ENCODE measurements around the gene AAMDC.

Gene AAMDC

DNA sequence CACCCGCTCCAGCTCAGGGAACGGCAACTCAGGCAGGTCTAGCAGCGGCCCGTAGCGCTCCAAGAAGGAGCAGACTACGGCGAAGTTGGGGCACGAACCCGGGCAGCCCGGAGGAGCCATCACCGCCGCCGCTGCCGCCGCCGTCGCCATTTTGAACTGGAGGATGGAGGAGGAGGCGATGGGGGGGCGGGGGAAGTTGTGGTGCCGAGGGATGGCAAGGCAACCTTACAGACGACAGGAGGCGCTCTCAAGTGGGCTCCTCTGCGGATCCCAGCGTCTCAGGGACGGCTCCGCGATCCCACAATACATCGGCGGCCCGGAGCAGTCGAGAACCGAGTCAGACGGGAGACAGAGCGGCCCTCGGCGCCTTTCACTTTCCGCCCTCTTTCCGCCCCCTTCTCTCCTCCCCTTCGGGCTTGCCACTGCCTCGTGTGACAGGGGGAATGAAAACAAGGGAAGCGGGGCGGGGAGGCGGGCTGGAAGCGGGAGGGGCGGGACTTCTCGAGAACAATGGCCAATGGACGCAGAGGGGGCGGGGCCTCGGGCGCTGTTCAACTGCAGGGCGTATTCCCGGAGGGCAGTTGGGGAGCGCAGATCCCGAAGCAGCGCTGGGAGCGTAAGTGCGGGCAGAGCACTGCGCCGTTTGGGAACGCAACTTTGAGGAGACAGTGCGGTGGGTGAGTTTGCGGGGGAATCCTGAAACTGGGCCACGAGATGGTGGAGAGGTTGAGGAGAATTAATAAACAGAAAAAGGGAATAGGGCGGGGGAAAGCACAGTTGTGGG, at the start of gene AAMDC, which contains the start of gene RSF1:
AAMDC (plus strand) TSS at position 580 of the 784 bp plus-strand sequence. CDS start 21,353 bp downstream, outside the sequence.
RSF1 (minus strand) TSS at position 158 of the 784 bp plus-strand sequence; CDS start at position 150, 8 bp downstream.
- DNase-seq = peak; percentile 99

DNA sequence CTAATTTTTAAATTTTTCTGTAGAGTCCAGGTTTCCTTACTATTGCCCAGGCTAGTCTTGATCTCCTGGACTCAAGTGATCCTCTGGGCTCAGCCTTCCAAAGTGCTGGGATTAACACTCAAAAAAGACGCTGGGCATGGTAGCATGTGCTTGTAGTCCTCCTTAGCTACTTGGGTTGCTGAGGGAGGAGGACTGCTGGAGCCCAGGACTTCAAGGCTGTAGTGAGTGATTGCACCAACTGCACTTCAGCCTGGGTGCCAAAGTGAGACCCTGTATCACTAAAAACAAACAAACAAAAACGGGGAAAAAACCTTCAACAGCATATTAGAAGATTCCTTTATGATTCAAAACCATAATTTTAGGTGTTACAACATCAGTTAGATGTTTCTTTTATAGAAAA, 45.0 kb upstream of the AAMDC start:
- no peak for DNase-seq

DNA sequence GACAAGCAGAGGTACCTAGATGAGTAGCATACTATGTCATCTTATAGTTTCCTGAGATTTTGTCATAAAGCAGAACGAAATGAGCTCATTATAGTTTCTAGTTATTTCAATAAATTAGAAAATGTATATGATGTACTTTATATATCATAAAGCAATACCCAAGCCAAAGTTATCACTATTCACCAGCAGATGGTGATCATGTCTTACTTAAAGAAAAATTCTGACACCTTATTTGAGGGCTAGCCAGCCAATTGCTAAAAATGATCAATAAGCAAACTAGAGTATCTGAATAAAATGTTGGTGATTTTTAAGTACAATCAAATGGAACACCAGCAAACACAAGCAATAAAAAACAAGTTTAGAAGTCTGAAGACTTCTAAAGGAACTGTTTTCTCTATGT, 44.5 kb upstream of the AAMDC start:
- DNase-seq = peak; percentile 23

DNA sequence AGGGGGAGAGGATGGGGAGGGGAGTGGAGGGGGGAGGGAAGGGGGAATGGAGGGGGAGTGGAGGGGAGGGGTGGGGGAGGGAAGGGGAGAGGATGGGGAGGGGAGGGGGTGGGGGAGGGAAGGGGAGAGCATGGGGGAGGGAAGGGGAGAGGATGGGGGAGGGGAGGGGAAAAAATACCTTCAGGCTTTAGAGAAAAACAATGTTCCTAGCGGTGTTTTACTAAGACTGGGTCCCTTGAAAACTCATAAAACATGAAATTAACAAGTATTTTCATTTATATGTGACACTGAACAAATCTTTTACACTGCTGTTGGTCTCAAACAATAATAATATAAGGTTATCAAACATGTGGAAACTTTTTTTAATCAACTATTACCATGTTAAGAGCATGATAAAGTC, 42.8 kb upstream of the AAMDC start:
- DNase-seq = no peak

DNA sequence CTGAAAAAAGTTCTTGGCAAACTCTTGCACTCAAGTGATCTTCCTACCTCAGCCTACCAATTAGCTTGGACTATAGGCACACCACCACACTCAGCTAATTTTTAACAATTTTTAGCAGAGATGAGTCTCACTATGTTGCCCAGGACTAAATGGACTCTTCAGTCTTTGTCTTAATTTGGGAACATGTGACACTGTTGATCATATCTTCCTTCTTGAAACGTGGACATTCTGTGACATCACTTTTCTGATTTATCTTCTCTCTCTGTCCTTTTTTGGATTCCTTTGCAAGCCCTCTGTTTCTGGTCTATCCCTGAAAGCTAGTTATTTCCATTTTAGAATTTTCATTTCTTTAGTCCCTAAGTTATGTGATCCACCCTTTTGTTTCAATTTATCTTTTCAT, 42.4 kb upstream of the AAMDC start:
- no peak for DNase-seq

DNA sequence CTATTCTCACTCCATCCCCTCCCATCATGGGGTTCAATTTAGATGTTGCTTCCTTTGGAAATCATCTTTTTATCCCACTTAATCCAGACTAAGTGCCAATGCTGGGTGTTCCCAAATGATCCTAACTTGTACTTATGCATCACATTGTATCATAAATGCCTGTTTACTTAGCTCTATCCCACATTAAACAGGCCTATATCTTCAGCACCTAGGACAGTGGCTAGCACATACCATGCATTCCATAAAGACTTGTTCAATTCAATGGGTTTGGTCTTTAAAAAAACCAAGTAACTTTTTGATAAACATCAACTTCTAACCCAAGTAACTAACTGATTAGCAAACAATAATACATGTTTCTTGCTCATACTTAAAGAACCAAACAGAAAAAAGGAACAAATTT, 41.0 kb upstream of the AAMDC start:
- DNase-seq = peak; percentile 47

DNA sequence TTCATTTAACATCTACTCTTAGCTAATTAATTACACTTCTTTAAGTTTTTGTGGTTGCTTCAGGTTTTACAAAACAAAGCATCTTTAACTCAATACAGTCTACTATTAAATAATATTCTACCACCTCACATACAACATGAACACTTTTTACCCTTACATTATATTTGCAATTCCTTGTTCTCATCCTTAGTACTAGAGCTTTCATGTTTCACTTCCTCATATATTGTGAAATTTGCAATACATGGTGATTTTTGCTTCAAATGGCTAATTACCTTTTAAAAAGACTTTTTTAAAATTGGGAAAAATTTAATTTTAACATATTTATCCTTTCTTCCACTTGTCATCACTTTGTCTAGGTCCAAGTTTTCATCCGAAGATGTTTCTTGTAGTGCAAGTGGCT, 37.9 kb upstream of the AAMDC start:
- DNase-seq = no peak

DNA sequence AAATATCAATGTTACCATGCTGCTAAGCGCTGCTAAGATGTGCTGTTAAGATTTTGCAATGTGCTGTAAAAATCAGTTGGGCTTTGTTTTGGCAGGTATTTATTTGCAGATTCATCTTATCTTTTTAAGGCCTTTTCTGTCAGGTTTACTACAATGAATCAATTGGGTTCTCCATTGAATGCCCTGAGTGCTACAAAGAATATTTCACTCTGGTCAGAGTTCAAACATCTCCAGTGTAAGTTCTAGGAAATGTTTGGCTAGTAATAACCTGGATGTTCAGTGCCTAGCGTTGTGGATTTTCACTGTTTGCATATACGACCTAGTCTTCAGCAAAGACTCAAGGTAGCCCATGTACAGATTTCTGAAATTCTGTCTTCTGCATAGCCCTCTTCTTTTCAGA, 36.4 kb upstream of the AAMDC start:
- no peak for DNase-seq

DNA sequence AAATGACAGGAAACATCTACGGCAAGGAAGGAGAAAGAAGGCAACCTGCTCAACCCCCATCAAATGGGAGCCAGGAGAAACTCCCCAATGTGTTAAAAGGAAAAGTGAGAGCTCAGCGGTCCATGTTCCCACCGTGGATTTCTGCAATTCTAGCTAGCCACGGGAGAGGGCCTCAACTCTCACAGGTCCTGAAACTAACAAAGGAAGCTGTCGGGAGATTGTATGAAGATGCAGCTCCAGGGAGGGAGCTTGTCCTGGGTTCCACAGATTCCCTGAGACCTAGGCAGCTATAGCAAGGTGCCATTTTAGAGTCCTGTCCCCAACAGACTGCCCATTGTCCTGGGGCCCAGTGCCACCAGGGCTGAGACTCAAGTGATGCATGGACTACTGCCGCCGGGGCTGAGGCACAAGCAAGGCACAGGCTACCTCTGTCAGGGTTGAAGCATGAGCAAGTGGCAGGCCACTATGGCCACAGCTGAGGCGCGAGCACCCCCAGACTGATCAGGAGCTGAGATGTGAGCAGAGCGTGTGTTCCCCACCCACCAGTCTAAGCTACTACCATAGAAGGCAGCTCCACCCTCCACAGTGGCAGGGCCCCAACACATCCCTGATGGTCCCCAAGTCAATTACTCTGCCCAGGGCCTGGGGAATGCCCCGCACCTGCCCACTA, 31.7 kb upstream of the AAMDC start:
- no peak for DNase-seq

DNA sequence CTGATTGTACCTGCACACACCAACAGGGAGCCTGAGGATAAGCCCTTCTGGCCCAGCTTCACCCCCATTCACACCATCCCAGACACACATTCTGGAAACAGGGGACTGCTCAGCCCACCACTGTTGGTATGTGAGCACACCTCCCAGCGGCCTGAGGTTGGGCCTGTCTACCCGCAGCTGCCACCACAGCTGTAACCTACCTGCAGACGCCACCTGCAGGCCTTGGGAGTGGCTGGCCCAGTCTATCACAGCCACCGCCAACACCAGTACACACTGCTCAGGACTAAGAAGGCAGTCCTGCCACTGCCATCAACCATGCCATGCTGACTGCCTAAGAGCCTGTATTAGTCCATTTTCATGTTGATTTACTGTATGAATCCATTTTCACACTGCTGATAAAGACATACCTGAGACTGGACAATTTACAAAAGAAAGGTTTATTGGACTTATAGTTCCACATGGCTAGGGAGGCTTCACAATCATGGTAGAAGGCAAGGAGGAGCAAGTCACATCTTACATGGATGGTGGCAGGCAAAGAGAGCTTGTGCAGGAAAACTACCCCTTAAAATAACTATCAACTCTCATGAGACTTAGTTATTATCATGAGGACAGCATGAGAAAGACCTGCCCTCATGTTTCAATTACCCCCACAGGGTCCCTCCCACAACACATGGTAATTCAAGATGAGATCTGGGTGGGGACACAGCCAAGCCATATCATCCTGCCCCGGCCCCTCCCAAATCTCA, 31.0 kb upstream of the AAMDC start:
- no peak for DNase-seq

DNA sequence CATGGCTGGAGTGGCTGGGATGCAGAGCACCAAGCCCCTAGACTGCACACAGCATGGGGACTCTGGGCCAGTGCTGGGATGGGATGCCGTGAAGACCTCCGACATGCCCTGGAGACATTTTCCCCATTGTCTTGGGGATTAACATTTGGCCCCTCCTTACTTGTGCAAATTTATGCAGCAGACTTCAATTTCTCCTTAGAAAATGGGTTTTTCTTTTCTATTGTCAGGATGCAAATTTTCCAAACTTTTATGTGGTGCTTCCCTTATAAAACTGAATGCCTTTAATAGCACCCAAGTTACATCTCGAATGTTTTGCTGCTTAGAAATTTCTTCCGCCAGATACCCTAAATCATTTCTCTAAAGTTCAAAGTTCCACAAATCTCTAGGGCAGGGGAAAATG, 29.6 kb upstream of the AAMDC start:
- no peak for DNase-seq

DNA sequence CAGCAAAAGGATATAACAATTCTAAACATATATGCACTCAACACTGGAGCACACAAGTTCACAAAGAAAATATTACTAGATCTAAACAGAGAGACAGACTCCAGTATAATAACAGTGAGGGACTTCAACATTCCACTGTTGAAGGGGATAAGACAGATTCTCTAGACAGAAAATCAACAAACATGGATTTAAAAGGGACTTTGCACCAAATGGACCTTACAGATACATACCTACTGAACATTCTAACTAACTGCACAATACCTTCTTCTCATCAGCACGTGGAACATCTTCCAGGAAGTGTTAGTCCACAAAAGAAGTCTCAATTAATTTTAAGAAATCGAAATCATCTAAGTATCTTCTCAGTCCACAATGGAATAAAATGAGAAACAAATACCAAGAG, 27.0 kb upstream of the AAMDC start:
- DNase-seq = no peak

DNA sequence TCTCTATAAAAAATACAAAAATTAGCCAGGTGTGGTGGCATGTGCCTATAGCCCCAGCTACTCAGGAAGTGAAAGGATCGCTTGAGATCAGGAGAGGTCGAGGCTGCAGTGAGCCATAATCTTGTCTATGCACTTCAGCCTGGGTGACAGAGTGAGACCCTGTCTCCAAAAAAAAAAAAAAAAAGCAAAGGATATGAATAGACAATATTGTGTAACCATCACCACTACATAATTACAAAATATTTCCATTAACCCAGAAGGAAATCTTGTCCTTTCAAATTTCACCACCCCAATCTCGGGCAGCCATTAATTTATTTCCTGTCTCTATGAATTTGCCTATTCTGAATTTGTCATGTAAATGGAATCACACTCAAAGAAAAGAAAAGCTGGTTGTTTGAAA, 21.6 kb upstream of the AAMDC start:
- DNase-seq = peak; percentile 20

DNA sequence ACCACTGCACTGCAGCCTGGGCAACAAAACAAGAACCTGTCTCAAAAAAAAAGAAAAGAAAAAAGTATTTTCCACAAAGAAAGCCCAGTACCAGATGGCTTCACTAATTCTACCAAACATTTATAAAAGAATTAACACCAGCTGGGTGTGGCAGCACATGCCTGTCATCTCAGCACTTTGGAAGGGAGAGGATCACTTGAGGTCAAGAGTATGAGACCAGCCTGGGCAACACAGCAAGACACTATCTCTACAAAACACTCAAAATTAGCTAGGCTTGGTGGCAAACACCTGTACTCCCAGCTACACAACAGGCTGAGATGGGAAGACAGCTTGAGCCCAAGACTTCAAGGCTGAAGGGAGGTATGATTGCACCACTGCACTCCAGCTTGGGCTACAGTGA, 20.5 kb upstream of the AAMDC start:
- no peak for DNase-seq

DNA sequence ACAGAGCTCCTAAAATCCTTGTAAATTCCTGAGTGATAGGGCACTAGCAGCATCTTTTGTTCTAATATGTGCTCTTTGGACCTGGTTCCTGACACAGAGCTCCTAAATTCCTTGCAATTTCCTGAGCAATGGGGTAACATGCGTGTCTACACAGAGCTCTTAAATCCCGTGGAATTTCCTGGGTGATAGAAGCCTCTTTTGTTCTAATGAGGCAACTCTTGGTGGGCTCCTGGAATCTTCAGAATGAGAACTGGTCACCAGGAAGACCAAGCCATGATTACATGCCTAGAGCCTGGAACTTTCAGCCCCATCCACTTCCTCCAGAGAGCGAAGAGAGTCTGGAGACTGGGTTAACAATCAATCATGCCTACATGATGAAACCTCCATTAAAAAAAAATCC, 19.5 kb upstream of the AAMDC start:
- peak; percentile 4 for DNase-seq

DNA sequence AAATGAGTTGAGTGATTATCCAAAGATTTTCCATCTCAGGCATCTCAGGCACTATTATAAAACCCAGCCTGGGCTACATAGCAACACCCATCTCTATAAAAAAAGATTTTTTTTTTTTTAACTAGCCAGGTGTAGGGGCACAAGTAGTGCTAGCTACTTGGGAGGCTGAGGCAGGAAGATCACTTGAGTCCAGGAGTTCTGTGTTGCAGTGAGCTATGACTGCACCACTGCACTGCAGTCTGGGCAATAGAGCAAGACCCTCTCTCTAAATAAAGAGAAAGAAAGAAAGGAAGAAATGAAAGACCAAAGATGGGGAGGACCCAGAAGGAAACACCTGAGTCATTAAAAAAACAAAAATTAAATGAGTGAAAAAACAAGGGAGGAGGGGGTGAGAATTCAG, 14.5 kb upstream of the AAMDC start:
- no peak for DNase-seq

DNA sequence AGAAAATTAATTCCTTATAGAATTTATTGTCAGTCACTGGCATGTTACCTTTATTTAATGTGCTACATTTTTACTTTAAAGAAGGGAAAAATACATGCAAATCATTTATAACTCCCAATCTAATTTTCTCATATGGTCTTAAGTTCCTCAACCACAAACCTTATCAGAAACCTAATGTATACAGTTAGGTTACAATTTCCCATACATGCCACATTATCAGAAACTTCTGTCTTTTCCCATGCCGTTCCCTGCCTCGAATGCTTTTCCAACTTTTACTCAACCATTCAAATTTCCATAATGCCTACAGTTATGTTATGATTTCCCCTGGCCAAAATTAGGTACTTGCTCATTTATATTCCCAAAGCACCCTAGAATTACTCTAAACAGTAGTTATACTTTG, 14.0 kb upstream of the AAMDC start:
- no peak for DNase-seq

DNA sequence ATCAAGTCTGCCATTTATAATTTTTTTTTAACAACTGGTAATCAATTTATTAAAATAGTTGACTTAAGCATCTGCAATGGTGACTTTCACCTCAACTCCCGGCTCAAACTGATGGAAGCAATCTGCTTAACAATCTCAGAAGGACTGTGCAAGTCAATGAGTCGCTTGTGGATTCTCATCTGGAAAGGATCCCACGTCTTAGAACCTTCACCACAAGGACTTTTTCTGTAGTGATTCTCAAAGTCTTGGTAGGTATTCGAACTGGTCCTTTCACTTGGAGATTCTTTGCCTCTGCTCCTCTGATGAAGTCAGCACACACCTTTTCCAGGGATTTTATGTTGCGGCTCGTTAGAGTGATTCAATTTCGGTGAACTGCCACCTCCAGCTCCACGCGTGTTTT, 7.7 kb upstream of the AAMDC start:
- DNase-seq = peak; percentile 24

DNA sequence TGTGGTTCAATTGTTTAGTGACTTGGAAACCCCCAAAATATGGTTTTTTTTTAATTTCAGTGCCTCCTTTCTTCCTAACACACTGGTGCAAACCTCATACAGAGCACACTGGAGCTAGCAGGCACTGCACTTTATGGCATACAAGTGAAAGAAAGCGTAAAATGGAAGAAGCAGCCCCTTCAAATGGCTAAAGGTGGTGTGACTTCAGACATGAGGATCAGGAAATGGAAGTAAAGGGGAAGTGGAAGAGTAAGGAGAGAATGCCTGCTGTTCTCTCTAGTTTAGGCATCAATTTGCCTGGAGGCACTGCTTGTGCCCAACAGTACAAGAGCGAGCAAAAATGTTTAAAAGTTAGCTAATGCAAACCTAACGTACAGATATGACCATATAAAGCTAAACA, 6.1 kb upstream of the AAMDC start:
- DNase-seq = no peak

DNA sequence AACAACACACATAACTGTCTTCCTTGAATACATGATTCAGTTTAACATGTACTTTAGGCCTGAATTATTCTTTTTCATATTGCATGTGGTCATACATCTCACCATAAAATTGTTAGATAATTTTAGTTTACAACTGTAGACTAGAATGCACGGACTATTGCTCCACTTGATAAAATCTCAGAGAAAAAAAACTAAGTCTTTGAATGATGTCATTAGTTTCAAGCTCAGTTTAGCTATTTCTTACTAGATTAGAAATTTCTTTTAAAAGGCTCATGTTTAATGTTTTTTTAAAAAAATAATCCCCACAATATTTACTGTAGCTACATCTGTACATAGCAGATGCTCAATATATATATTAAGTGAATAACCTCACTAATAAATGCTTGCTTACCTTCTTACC, 5.5 kb upstream of the AAMDC start:
- no peak for DNase-seq

DNA sequence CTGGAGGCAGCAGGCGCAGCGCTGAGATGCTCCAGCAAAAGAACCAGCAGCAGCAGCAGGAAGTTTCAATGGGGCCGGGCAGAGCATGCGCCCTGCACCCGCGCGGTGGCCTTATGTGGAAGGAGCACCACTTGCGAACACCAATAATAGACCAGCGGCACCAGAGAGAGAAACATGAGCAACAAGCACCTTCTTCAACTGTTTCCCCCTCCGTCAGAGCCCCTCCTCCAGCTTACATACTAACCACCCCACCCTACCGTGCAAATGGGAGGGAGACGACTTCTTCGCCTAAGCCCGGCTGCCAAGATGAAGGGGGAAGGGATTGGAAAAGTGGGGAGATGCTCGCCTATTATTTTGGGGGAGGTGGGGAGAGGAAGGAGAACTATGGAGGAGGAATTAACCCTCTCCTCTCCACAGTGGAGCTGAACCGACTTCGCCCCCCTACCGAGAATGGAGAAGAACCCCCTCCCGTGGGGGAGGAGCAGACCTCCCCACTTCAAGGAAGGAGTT, 1.5 kb upstream of the AAMDC start:
- peak; percentile 85 for DNase-seq

DNA sequence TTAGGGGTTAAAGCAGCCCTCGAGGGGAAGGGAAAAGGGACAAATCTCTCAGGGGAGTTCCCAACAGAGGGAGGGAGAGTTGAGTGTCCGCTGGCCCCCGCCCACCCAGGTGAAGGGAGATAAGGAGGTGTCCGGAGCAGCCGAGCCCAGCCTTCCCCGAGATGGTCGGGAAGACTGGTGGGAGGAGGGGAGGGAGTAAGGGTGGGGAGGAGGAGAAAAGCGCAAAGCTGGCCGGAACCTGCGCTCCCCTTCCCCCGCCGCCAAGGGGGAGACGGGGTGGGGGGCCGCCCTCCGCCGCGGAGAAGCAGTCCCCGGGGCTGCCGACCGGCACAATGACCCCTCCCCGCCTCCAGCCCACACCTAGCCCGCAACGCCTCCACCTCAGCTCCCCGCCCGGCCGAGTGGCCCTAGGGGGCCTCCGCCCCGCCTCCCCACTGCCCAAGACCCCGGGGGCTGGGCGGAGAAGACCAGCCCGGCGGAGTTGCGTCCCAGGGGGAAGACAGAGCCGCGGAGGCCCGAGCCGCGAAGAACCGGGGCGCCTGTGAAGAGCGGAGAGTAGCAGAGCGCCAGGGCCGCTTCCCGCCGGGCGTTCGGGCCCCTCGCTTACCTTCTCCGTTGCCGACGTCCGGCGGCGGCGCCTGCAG, 901 bp upstream of the AAMDC start:
- peak; percentile 35 for DNase-seq

DNA sequence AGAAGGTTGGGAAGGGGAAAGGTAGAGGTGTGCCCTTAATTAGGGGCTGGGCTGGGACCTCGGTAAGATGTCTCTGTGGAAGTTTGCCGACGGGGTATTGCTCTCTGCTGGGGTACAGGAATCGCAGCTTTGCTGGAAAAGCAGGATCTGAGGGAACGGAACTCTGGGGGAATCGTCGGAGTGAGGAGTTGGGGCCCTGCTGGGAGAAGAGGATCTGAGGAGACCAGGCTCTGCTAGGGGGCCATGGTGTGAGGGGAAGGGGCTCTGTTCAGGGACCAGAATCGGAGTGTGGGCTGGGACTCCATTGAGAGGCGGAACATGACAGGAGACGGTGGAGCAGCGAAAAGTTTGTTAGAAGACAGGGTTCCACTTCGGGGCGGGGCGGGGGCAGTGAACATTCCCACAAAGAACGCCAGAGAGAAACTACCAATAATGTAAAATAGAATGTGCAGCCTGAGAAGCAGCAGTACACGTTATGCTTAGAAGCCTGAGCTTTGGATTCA, 456 bp downstream of the AAMDC start:
- DNase-seq = peak; percentile 25
